ENCODE results near the gene GNAL.

Gene GNAL

DNA sequence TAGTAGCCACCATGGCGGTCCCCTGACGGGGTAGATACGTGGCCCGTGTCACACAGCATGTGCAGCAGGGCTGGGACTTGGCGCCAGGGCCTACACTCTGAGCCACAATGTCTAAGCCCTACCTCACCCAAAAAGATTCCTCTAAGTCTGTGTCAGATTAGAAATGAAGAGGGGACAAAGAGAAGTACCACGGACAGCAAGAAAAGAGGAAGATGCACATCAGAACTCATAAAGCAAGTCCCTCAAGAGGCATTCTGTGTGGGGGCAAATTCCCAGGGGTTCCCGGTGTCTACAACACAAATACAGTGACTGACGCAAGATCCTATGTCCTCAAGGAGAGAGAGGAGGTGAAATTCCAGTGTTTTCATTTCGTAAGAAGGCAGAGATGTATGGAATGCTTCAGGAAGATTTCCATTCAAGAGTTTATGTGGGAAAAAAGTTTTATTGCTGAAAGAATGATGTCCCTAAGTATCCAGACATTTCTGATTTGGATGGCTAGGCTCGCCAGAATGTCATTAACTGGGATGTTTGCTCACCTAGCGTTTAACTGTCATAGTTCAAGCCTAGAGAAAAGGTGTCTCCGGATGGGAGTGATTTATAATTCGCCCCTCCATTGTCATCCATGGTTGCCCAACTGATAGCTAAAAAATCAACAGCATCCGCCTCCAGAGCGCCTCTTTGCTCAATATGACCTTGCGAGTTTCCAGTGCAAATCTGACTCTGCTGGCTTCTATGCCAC is 86.5 kb downstream of the GNAL start:
- DNase-seq, result no peak

DNA sequence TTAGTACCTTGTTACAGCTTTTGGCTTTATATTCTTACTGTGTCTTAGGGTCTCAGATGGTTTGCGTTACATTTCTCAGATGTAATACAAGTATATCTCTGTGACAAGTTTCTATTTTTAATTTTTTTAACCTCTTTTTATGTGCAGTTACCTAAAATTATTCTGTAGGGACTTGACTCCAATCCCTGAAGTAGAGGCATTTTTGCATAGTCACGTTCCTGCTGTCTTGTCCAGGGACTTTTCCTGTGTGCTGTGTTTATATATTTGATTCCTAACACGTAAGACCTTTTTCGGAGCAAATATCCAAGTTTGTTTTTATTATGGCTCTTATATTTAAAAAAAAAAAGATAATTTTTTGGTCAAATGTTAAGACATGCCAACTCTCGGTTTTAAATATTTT is 91.0 kb downstream of the GNAL start:
- DNase-seq, result no peak

DNA sequence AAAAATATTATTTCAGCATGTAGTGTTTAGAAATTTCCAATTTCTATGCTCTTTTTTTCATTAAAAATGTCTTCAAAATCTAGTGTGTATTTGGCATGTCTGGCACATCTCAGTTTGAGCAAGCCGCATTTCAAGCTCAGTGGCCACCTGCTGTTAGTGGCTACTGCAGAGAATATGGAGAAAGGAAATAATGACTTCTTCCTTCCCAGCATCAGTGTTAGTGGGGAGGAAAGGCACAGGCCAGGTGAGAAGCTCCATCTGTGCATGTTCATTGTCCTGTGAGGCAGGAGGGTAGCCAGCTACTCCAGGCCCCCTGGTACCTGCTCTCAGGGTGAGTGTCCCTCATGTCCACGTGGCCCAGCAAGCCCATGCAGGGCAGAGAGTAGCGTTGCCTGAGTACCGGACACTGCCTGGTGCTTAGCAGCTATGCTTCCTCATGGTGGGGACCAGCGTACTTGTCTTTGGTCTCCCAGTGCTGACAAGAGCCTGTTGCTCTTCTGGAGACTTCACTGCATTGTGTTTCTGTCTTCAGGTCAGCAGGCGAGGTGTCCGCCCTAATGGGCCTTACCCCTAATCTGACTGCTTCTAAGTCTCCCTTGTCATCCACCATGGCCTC is 94.8 kb downstream of the GNAL start:
- DNase-seq, result no peak

DNA sequence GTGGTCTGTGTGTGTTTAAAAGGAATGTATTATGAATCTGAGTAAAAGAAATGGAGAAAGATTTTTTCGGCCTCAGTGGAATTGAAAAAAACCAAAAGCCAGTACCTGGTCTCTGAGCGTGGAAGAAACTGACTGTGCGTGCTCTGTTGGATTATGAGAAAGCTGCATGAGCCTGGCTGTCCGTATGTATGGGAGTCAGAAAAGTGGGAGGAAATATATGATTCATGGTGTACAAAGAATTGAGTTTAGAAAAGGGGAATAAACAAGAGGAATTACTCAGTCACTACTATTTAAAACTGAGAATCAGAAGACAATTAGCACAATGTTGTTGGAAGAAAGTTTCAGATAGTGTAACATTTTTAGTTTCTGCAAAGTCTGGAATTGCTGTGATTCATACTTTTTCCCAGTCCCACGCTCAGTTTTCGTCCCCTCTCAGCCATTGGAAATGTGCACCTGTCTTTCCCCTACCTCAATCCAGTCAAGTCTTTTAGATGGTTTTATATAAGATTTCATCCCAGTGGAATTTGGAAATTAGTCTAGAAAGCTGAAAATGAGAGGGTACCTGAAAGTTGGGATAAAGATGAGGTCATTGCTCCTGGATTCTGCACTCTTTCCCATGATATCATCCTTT is 95.7 kb downstream of the GNAL start:
- DNase-seq, result no peak

DNA sequence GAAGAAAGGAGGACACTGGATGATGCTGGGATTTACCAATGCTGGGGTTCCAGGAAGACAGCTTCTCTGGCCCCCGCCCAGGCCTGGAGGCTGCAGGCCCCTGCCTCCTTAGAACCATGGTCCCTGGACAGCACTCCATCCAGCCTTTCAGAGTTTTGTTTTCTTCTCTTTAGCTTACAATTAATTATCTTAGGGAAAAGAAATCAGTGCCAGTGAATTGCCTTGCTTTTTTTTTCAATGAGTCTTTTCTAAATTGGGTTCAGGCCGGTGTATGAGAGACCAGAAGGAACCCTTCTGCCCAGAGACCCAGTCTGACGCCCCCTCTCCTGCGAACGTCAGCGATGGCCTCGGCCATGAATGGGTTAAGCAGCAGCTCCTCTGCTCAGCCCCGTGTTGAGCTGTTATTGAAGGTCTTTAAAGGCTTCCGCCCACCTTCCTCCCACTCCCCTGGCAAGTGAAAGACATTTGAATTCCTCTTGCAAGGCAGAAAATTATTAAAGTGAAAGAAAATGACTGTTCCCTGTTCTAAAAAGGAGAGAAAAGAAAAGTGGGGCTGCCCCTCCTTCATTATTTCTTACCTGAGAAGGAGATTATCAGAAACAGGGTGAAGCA is 96.5 kb downstream of the GNAL start:
- DNase-seq, result no peak

DNA sequence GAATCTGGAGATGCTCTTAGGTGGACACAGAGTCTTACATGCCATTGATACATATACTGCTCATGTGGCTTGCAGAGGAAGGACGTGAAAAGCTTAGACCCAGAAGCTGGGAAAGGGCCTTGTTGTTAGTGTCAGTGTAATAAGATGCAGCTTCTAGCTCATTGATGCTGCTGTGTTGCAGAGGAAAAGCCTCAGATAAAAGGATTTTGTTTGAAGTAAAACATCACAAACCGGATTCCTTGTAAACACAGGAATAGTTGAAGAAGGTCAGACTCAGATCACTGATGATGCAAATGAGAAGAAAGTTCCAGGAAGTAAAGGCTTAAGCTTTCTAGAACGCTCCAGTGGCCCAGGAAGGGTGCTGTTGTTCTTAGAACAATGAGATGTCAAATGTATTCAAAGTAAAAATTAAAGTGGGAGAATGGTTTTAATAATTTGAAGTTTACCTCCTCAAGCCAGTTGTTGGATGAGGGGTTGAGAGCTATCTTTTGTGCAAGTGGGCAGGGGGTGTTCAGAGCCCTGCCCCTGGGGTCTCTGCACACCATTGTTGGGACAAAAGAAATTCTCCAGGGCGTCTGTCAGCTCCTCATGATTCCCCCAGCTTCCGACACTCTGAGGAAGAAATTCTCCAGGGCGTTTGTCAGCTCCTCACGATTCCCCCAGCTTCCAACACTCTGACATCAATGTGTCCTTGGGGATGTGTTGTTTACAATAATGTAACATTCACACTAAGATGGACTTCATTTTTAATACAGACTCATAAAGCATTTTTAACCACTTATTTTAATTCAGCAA is 100.8 kb downstream of the GNAL start:
- DNase-seq, result no peak

DNA sequence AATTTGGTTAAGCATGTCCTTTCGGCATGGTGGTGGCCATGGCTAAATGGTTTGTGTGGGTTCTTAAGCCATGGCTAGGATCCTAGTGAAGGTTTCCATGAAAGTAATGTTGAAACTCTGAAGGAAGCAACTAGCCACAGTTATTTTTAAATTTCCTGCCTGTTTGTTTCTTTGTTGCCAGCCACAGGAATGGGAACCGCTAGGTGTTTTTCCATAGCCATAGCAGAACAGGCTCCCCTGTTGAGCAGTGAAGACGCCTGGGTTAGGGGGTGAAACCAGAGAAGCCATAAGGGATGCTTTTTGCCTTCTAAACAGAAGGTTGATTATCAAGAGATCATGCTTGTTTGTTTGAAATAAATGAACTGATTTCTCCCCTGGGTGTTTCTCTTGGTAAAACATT is 102.1 kb downstream of the GNAL start:
- no peak for DNase-seq

DNA sequence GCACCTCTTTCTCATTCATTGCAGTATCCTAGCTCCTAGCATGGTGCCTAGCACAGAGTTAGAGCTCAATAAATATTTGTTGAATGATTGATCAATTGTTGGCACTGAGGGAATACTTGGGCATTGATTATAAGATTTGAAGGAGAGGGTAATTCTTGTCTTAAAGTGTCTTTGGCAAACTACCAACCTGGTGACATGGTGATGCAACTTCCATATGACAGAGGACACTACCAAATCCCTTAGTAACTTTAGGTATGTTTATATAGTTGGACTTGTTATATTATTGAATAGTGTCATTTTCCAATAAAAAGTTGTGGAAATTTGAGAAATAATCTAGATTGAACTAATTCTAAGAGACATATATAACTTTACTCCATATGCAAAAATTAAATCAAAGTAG is 103.6 kb downstream of the GNAL start:
- DNase-seq, result no peak

DNA sequence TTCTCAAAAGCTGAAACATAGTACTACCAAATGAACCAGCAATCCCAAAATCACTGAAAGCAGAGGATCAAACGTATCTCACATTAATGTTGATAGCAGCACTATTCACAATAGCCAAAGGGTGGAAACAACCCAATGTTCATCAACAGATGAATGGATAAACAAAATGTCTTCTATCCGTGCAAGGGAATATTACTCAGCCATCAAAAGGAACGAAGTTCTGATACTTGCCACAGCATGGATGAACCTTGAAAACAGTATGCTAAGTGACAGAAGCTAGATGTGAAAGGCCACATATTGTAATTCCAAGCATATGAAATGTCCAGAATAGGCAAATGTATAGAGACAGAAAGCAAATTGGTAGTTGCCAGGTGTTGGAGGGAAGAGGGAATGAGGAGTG is 105.1 kb downstream of the GNAL start:
- DNase-seq, result no peak

DNA sequence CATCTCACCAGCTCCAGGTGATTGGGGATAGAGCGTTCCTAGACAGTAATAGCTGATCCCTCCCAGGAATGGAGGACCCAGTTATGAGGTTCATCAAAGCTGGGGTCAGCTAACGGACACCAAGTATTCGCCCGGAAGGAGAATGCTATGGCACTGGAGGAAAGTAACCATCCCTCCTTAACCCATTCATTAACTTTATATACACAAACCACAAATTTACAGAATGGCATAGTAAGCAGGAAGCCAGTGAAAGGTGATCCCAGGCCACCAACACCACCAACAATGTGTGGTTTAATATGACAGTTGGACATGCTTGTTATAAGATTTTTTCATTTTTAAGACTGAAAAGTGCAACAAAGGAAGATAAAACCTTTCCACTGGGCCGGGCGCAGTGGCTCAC is 106.9 kb downstream of the GNAL start:
- no peak for DNase-seq

DNA sequence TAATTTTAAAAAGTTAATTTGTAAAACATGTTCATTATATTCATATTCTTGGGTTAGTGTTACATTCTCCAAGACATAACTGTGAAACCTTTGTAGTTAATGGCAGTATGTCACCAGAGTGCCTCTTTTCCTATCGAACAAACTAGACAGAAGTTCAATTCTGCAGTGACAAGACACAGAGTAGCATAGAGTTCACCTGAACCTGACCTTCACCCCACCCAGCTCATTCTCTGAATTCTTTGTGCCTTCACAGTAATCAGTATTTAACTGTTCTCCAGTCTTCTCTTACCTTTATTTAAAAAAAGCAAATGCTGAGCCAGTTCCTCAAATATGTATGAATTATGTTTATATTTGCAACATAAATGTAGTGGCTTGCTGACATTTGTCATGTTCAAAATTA is 109.2 kb downstream of the GNAL start:
- DNase-seq, result no peak

DNA sequence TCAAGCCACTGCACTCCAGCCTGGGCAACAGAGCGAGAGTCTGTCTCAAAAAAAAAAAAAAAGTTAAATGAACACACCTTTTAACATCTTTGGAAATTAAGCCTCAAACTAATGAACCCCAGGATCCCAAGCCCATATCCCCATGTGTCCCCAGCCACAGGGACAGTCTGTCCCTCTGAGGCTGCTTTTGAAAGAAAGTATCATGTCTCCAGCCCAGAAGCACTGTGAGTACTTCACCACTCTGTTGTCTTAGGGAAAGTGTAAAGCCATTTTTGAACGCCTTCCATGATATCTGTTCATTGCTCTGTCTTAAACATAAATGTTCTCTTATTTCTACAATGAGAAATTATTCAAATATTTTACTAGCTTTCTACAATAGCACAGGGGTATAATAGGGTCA is 110.0 kb downstream of the GNAL start:
- DNase-seq, result no peak

DNA sequence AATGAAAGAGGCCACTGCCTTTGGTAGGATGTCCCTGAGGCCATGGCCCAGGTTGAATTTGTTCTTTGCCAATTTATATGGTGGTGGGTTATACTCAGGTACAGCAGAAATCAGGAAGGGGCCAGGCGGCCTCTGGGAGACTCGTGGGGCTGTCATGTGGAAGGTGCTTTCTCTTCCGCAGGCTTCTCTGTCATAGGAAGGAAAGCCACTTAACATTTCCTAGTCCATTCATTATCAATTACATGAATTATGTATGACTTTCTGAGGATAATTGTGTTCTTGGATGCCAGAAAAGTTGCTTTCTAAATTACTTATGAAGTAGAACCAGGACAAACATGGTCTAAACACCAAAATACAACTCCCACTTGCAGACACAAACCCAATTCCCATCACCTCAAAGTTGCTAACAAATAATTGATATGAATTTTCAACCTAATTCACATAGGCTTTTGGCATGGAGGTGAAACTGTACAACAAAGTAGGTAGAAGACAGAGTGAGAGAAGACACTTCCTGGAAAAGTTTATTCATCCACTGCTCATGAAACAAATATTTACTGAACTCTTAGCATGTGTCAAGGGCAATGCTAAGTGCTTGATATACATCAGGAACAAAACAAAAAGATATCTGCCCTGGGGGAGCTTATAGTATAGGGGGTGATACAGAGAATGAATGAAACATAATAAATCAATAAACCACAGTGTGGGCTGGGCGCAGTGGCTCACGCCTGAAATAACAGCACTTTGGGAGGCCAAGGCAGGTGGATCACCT is 111.7 kb downstream of the GNAL start:
- DNase-seq, result no peak

DNA sequence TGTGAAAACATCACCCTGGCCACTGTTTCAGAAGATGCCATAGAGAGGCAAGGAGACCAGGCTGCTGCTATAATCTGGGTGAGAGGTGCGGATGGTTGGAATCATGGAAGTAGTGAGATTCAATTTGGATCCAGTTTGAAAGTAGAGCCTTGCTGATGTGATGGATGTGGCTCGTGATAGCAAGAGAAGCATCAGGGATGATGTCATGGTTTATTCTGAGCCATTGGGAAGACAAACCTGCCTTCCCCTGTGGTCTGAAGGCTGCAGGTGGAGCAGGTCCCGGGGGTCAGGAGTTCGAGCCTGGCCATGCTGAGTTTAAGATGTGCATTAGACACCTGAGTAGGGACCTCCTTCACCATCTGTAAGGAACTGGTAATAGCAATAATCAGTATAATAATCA is 112.5 kb downstream of the GNAL start:
- no peak for DNase-seq

DNA sequence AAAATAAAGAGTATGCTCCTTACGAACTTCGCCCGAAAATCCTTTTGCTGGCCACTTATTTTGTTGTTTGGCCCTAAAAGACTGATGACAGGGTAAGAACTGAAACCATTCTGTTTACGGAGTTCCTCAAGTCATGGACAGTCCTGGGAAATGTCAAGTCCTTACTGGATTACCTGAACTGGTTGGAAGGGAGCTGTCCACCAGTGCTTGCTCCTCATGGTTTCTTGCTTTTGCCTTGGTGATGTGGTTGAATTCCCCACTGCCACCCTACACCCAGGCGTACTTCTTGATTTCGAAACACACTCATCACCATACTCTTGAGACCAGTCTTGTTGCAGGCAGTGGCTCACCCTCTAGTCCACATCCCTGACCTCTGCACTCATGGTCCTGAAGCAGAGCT is 113.1 kb downstream of the GNAL start:
- DNase-seq, result no peak

DNA sequence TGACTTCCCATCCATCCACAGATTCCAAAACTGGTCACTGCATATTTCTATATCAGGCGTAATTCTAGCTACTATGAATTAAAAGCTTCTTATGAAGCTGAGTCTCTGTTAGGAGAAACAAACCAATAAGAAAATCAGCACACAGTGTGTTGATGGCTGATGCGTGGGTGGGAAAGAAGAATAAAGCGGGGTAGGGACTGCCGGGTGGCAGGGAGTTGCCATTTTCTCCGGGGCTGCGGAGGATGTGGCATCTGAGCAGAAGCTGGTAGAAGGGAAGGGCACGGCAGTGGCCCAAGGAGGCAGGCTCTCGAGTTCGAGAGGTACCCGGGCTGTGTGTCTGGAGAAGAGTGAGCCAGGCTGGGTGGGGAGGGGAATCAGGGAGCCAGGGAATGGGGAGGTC is 113.5 kb downstream of the GNAL start:
- no peak for DNase-seq

DNA sequence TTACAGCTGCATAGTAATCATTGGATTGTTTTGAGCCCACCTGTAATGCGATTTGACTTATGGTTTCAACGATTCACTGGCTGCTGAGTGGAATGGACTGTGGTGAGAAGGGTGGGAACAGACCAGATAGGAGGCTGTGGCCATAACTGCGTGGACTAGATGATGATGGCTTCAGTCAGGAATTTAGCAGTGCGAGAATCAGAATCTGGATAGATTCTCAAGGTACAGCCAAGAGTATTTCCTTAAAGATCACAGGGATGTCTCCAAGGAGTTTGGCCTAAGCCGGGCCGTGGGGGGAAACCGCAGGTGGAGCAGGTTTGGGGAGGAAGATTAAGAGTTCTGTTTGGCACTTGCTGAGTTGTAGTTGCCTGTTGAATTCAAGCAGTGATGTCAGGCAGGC is 118.2 kb downstream of the GNAL start:
- DNase-seq, result no peak

DNA sequence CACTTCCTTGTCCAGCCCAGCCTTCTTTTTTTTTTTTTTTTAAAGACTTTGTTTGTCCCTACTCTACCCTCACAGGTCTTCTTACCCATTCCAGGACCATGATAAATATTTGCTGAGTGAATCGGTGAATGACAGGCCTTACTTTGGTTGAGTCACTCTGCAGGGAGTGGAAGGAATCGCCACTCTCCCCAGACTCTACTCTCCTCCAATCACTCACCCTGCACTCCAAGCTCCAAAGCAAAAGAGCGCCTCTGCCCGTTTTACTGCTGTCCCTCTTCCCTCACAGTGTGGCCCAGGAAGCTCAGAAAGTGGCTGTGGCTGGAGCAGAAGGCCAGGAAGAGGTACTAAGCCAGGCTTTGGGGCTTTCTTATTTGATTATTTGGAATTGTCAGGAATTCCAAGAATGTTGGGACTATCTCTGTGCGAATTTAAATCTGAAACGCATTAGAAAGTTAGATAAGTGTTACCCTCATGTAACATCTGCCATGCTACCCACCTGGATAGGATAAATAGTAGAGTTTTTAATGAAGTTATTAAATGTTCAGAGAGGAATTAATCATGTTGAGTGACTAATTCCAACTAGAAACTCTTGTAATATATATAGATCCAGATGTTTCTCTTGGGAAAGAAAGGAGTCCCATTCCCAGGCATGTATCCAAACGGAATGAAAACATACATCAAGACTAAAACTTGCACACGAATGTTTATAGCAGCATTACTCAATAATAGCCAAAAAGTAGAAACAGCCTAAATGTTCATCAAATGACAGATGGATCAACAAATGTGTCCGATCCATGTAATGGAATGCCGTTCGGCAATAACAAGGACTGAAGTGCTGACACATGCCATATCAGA is 119.2 kb downstream of the GNAL start:
- DNase-seq, result no peak

DNA sequence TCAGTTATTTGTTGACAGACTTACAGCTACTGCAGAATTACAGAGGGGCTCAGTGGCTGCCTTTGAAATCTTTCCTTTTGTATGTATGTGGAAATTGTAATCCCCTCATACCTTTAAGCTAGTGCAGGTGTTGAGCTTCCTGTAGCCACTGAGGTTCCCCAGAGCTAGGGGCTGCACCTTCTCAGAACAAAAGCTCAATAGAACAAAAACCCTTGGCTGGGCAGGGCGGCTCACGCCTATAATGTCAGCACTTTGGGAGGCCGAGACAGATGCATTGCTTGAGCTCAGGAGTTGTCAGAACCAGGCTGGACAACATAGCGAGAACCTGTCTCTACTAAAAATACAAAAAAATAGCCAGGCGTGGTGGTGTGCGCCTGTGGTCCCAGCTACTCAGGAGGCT is 120.8 kb downstream of the GNAL start:
- DNase-seq, result no peak

DNA sequence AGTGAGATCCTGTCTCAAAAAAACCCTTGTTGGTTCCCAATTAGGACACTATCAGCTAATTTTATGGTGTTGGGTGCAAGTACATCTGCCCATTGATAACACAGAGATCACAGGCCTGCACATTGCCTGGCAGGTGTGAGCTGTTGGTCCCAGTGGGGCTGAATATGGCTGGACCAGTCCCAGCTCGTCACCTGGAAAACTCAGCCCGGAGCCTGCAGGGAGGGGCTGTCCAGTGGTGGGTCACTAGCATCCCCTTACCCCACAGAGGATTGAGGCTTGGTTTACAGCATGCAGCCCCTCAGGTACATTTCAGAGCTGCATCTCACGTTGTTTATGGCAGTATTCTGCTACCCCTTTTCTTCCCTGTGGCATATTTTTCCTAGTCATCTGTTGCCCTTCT is 121.3 kb downstream of the GNAL start:
- DNase-seq, result no peak

DNA sequence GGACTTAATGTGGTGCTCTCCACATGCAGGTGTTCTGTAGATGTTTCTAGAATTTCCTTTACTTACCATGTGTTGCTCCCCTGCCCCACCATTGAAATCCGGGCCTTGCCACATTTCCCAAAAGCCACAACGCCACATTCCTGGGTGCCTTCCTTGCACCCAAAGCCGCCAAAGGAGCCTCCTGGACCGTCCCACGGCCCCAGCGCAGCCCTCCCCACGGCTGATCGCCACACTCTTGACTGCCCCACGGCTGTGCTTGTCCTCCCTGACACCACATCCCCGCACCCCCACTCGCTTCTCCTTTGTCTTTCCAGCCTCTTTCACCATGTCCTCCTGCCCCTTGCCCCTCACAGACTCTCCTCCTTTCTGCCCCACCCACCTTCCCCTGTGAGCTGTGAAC is 121.9 kb downstream of the GNAL start:
- DNase-seq, result no peak

DNA sequence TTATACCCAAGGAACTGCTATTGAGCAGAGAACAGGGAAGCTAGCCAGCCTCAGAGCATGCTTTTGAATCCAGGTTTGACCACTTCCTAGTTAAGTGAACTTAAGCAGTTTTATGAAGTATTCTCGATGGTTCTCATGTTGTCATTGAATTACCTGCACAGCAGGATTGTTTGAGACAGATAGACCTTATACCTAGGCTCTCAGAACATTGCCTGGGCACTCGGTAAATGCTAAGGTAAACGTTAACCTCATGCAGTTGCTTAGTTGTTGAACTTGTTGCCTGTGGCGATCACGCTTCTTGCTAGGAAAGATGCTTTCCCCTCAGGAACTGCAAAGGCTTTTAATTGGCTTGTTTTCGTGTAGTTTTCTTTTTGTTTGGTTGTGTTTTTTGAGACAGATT is 128.2 kb downstream of the GNAL start:
- no peak for DNase-seq

Measured in femur (tissue), 1 donor.